Measurements from ENCODE around the gene MAP3K20. TPM values are rescaled to one million over a fixed set of nuclear protein-coding genes. Genes with fewer than 3 reads are reported as not detected.

Gene MAP3K20
- total RNA-seq, 1 donor from 2014 or later, result 18.0 TPM

- Histone ChIP-seq H4K20me1 (ENCODE audit: low read depth) (no peaks in the 10 kb centered on the region), H3F3A (ENCODE audit: low read depth) (peaks cover 7% of the 10 kb centered on the region), H3K36me3 (no peaks in the 10 kb centered on the region), H3K27ac (no peak overlapping the region), H3K4me2 (no peak overlapping the region), H3K4me3 (no peak overlapping the region), H3K9ac (no peak overlapping the region), H3K27me3 (no peaks in the 10 kb centered on the region), H2AFZ (replicated peaks) (no peak overlapping the region), H3K9me3 (ENCODE audit: low read depth) (no peaks in the 10 kb centered on the region), H3K79me2 (ENCODE audit: low read depth) (no peaks in the 10 kb centered on the region), H3K4me1 (peaks cover 18% of the 10 kb centered on the region)
- DNase-seq (ENCODE audit: low spot score), result no peak
- Mint-ChIP-seq H3K36me3 (peaks cover 6% of the 10 kb centered on the region), H3K27me3 (ENCODE audit: insufficient read depth, low read depth) (peaks cover 2% of the 10 kb centered on the region), H3K9me3 (no peaks in the 10 kb centered on the region), H3K4me3 (no peak overlapping the region), H3K4me1 (peaks cover 14% of the 10 kb centered on the region), H3K27ac (no peak overlapping the region)
- TF ChIP-seq CTCF (IDR thresholded peaks at IDR 0.05) (no peak), EZH2phosphoT487 (IDR thresholded peaks at IDR 0.05) (no peak), EZH2 (IDR thresholded peaks at IDR 0.05) (no peak)
Observed at GRCh38 chr2:173264151-173264550, 188.5 kb downstream of the MAP3K20 start.

GRCh38 chr2:173264603-173265366, 189.1 kb downstream of the MAP3K20 start:
- H3K4me2 ChIP-seq, result no peak overlapping the region
- no peaks in the 10 kb centered on the region for H3K9me3 ChIP-seq (ENCODE audit: low read depth)
- H3K79me2 ChIP-seq (ENCODE audit: low read depth), result no peaks in the 10 kb centered on the region
- peaks cover 12% of the 10 kb centered on the region for H3K4me1 Mint-ChIP-seq
- no peak overlapping the region for H3K4me3 Mint-ChIP-seq
- peaks cover 2% of the 10 kb centered on the region for H3K27me3 Mint-ChIP-seq (ENCODE audit: insufficient read depth, low read depth)
- H3K36me3 ChIP-seq, result no peaks in the 10 kb centered on the region
- H3F3A ChIP-seq (ENCODE audit: low read depth), result peaks cover 7% of the 10 kb centered on the region
- no peak overlapping the region for H3K27ac Mint-ChIP-seq
- H3K4me3 ChIP-seq, result no peak overlapping the region
- peaks cover 16% of the 10 kb centered on the region for H3K4me1 ChIP-seq
- H3K27me3 ChIP-seq, result no peaks in the 10 kb centered on the region
- H2AFZ ChIP-seq (replicated peaks), result peak overlapping the region; percentile 9
- H4K20me1 ChIP-seq (ENCODE audit: low read depth), result no peaks in the 10 kb centered on the region
- peaks cover 6% of the 10 kb centered on the region for H3K36me3 Mint-ChIP-seq
- no peak overlapping the region for H3K9ac ChIP-seq
- DNase-seq (ENCODE audit: low spot score), result no peak
- H3K27ac ChIP-seq, result no peak overlapping the region
- H3K9me3 Mint-ChIP-seq, result no peaks in the 10 kb centered on the region
- no peak for TF ChIP-seq EZH2 (IDR thresholded peaks at IDR 0.05)
- TF ChIP-seq EZH2phosphoT487 (IDR thresholded peaks at IDR 0.05), result no peak
- no peak for TF ChIP-seq CTCF (IDR thresholded peaks at IDR 0.05)

- TF ChIP-seq EZH2phosphoT487 (IDR thresholded peaks at IDR 0.05), result no peak
- TF ChIP-seq CTCF (IDR thresholded peaks at IDR 0.05), result no peak
- no peak for TF ChIP-seq EZH2 (IDR thresholded peaks at IDR 0.05)
- peaks cover 17% of the 10 kb centered on the region for H3F3A ChIP-seq (ENCODE audit: low read depth)
- H3K4me2 ChIP-seq, result no peak overlapping the region
- peaks cover 20% of the 10 kb centered on the region for H3K4me1 Mint-ChIP-seq
- H3K4me3 Mint-ChIP-seq, result no peak overlapping the region
- H3K36me3 ChIP-seq, result no peaks in the 10 kb centered on the region
- no peak overlapping the region for H2AFZ ChIP-seq (replicated peaks)
- no peak overlapping the region for H3K27ac Mint-ChIP-seq
- no peaks in the 10 kb centered on the region for H3K79me2 ChIP-seq (ENCODE audit: low read depth)
- no peak for DNase-seq (ENCODE audit: low spot score)
- no peak overlapping the region for H3K27ac ChIP-seq
- no peaks in the 10 kb centered on the region for H3K27me3 ChIP-seq
- peaks cover 2% of the 10 kb centered on the region for H3K36me3 Mint-ChIP-seq
- H3K4me1 ChIP-seq, result peaks cover 32% of the 10 kb centered on the region
- H3K27me3 Mint-ChIP-seq (ENCODE audit: insufficient read depth, low read depth), result no peaks in the 10 kb centered on the region
- peaks cover 3% of the 10 kb centered on the region for H3K9me3 Mint-ChIP-seq
- H3K4me3 ChIP-seq, result no peak overlapping the region
- H4K20me1 ChIP-seq (ENCODE audit: low read depth), result no peaks in the 10 kb centered on the region
- H3K9me3 ChIP-seq (ENCODE audit: low read depth), result no peaks in the 10 kb centered on the region
- no peak overlapping the region for H3K9ac ChIP-seq
Observed at GRCh38 chr2:173271135-173271534, 195.5 kb downstream of the MAP3K20 start.

Data from neural progenitor cell (in vitro differentiated cells).